K562 (cell line): ENCODE results near the gene CBX4. TPM values are rescaled to one million over a fixed set of nuclear protein-coding genes. Genes with fewer than 3 reads are reported as not detected.
A peak's percentile ranks its signal among the peaks of the same experiment; 100 is the strongest.

Experiments
- ATAC-seq: fragments of 200-7000 bp; cut with Tn5 transposase; 3 replicates; pipeline ENCODE4 v1.9.1; 2020; ENCODE audit warnings: moderate library complexity
- BruUV-seq: library from RNA; stranded (reverse); fragments of 400-500 nt; replicated peaks from 2 replicates; lab custom pipeline; 2021; lab: Mats Ljungman, UMichigan
- CTCF ChIA-PET: fragments of 300-600 bp; formaldehyde crosslinking; extraction: SDS; loops from one replicate; lab custom pipeline; 2021; ENCODE audit warnings: low intra/inter-chr PET ratio; lab: Yijun Ruan, JAX
- POLR2A ChIA-PET: fragments of 300-600, 350-650 bp; sonication (Branson Sonifier 250); formaldehyde crosslinking; extraction: SDS; loops from one replicate; lab custom pipeline; 2021; ENCODE audit warnings: antibody characterized with exemption, inconsistent platforms; lab: Yijun Ruan, JAX
- DNase-seq, 4 experiments: peaks; one replicate each; pipeline versions ENCODE4 v3.0.0 to v3.0.0-alpha.2; 2011 to 2018; ENCODE audit warnings: low spot score in 3 of 4, mixed read lengths in 3 of 4; ENCODE audit errors: extremely low read depth in 1 of 4
- FAIRE-seq: peaks from 2 replicates; lab custom pipeline; 2011; peaks lifted over from hg19 to GRCh38; lab: Jason Lieb, UNC
- H2AFZ ChIP-seq: 2 replicates; pipeline ENCODE4 v1.6.0; 2011; ENCODE audit warnings: low read depth, low read length, control low read depth, inconsistent platforms
- H3K27ac ChIP-seq: fragments of 200-600 bp; 3 replicates; pipeline ENCODE4 v1.8.0; 2011; ENCODE audit warnings: low read depth, mild to moderate bottlenecking, control low read depth, inconsistent platforms, low read length, moderate library complexity, mixed read lengths; ENCODE audit errors: extremely low read depth
- H3K27me3 ChIP-seq, 2 experiments: fragments of 300-600 bp in 1 of 2; 2 replicates in 1 of 2; 3 replicates in 1 of 2; pipeline versions ENCODE4 v1.6.0 to v1.8.0; 2011; ENCODE audit warnings: inconsistent platforms in 2 of 2, low read length in 2 of 2, mild to moderate bottlenecking in 1 of 2, mixed read lengths in 1 of 2, moderate library complexity in 1 of 2; ENCODE audit not compliant: control insufficient read depth in 2 of 2, insufficient read depth in 2 of 2
- H3K36me3 ChIP-seq: fragments of 300-600 bp; 3 replicates; pipeline ENCODE4 v1.8.0; 2011; ENCODE audit warnings: mild to moderate bottlenecking, low read length, inconsistent platforms; ENCODE audit not compliant: control insufficient read depth, insufficient read depth
- H3K4me1 ChIP-seq, 2 experiments: fragments of 200-600 bp in 1 of 2; replicated peaks in 1 of 2; 2 replicates in 1 of 2; 3 replicates in 1 of 2; pipeline versions ENCODE4 v1.5.1 to v1.8.0; 2011; ENCODE audit warnings: inconsistent platforms in 2 of 2, low read length in 2 of 2, mild to moderate bottlenecking in 1 of 2, mixed read lengths in 1 of 2, moderate library complexity in 1 of 2; ENCODE audit not compliant: control insufficient read depth in 2 of 2, insufficient read depth in 2 of 2
- H3K4me2 ChIP-seq: 2 replicates; pipeline ENCODE4 v1.6.1; 2011; ENCODE audit warnings: low read length, control low read depth, inconsistent platforms, mixed read lengths; ENCODE audit not compliant: insufficient read depth
- H3K4me3 ChIP-seq: fragments of 200-600 bp; sonication (generic), shearing (Covaris generic); 2 replicates; pipeline ENCODE4 v1.5.1; 2016; ENCODE audit warnings: control low read depth, inconsistent platforms
- H3K79me2 ChIP-seq: fragments of 200-600 bp; 3 replicates; pipeline ENCODE4 v1.8.0; 2011; ENCODE audit warnings: low read length, inconsistent platforms; ENCODE audit not compliant: control insufficient read depth, insufficient read depth
- H3K9ac ChIP-seq, 2 experiments: 2 replicates each; pipeline versions ENCODE4 v1.6.0 to v1.6.1; 2011; ENCODE audit warnings: low read depth in 2 of 2, low read length in 2 of 2, control low read depth in 1 of 2, inconsistent platforms in 1 of 2, mild to moderate bottlenecking in 1 of 2, mixed read lengths in 1 of 2; ENCODE audit not compliant: insufficient read depth in 1 of 2
- H3K9me1 ChIP-seq: one replicate; pipeline ENCODE4 v1.6.0; 2011; ENCODE audit warnings: inconsistent platforms, mild to moderate bottlenecking, low read length, moderate library complexity; ENCODE audit not compliant: control insufficient read depth, insufficient read depth
- H3K9me3 ChIP-seq: replicated peaks from 2 replicates; pipeline ENCODE4 v1.5.1; 2011; ENCODE audit warnings: low read depth, low read length, inconsistent platforms; ENCODE audit not compliant: control insufficient read depth, insufficient read depth
- H4K20me1 ChIP-seq: replicated peaks from 2 replicates; pipeline ENCODE4 v1.6.1; 2011; ENCODE audit warnings: low read length, inconsistent platforms, mixed read lengths; ENCODE audit not compliant: control insufficient read depth, insufficient read depth
- ARID1B ChIP-seq: fragments of 450-650 bp; IDR thresholded peaks from 2 replicates; pipeline ENCODE4 v1.6.1; 2016; ENCODE audit warnings: antibody characterized with exemption, mild to moderate bottlenecking, inconsistent platforms
- ARNT ChIP-seq, 2 experiments: fragments of 450-650 bp; IDR thresholded peaks; 2 replicates each; pipeline ENCODE4 v1.6.1; 2016; ENCODE audit warnings: mild to moderate bottlenecking in 1 of 2
- BCOR ChIP-seq: fragments of 450-650 bp; IDR thresholded peaks from 2 replicates; pipeline ENCODE4 v1.6.1; 2016
- CTBP1 ChIP-seq: fragments of 450-650 bp; IDR thresholded peaks from 2 replicates; pipeline ENCODE4 v1.6.1; 2016; ENCODE audit warnings: borderline replicate concordance
- ETS1 ChIP-seq: conservative IDR thresholded peaks from 2 replicates; pipeline ENCODE4 v1.6.1; 2011; ENCODE audit warnings: low read depth, mild to moderate bottlenecking, low read length; ENCODE audit not compliant: control insufficient read depth
- FUS ChIP-seq: fragments of 200-400 bp; formaldehyde crosslinking; optimal IDR thresholded peaks from 2 replicates; pipeline ENCODE3; 2017; ENCODE audit warnings: low read depth, low read length
- LARP7 ChIP-seq: fragments of 450-650 bp; IDR thresholded peaks from 2 replicates; pipeline ENCODE4 v1.6.1; 2016
- MECOM ChIP-seq: fragments of 250-450 bp; sonication (Bioruptor Pico); IDR thresholded peaks from 2 replicates; pipeline ENCODE4 v1.8.0; 2022; ENCODE audit warnings: inconsistent platforms
- PBX2 ChIP-seq, 2 experiments: IDR thresholded peaks in 1 of 2; conservative IDR thresholded peaks in 1 of 2; 2 replicates each; pipeline ENCODE4 v1.6.1; 2016; ENCODE audit warnings: low read depth in 2 of 2, mild to moderate bottlenecking in 1 of 2, missing compliant biosample characterization in 1 of 2, missing genetic modification characterization in 1 of 2, moderate library complexity in 1 of 2
- RBM17 ChIP-seq: fragments of 200-400 bp; formaldehyde crosslinking; IDR thresholded peaks from 2 replicates; pipeline ENCODE4 v1.6.1; 2017; ENCODE audit warnings: low read depth, mild to moderate bottlenecking, low read length, borderline replicate concordance
- SLC30A9 ChIP-seq: fragments of 250-450 bp; sonication (Bioruptor Pico); IDR thresholded peaks from 2 replicates; pipeline ENCODE4 v1.8.0; 2022; ENCODE audit warnings: mild to moderate bottlenecking, moderate library complexity
- SMARCB1 ChIP-seq: IDR thresholded peaks from 2 replicates; pipeline ENCODE4 v1.6.1; 2011; ENCODE audit warnings: improper control_type of control experiment, low read depth; ENCODE audit not compliant: insufficient read length
- STAT5A ChIP-seq: IDR thresholded peaks from 2 replicates; pipeline ENCODE4 v1.6.1; 2012; ENCODE audit warnings: low read length, inconsistent platforms, borderline replicate concordance
- TAF7 ChIP-seq: fragments of 450-650 bp; IDR thresholded peaks from 2 replicates; pipeline ENCODE4 v1.6.1; 2016; ENCODE audit warnings: missing genetic modification characterization, missing compliant biosample characterization
- TAL1 ChIP-seq: fragments of 450-650 bp; IDR thresholded peaks from 2 replicates; pipeline ENCODE4 v1.6.1; 2016; ENCODE audit warnings: mild to moderate bottlenecking
- YY1 ChIP-seq, 3 experiments: IDR thresholded peaks; 2 replicates each; pipeline ENCODE4 v1.6.1; 2011; ENCODE audit warnings: low read length in 2 of 3, mild to moderate bottlenecking in 2 of 3, moderate library complexity in 2 of 3, borderline replicate concordance in 1 of 3, control low read depth in 1 of 3, low read depth in 1 of 3; ENCODE audit not compliant: insufficient read depth in 3 of 3, insufficient replicate concordance in 2 of 3, control insufficient read depth in 1 of 3, insufficient read length in 1 of 3; ENCODE audit errors: extremely low read depth in 1 of 3
- ZBTB17 ChIP-seq: fragments of 450-650 bp; formaldehyde crosslinking; IDR thresholded peaks from 2 replicates; pipeline ENCODE4 v1.4.0; 2020; ENCODE audit warnings: mild to moderate bottlenecking
- ZEB2 ChIP-seq: fragments of 450-650 bp; IDR thresholded peaks from 2 replicates; pipeline ENCODE4 v1.6.1; 2016
- ZNF354B ChIP-seq: fragments of 250-450 bp; sonication (Bioruptor Pico); IDR thresholded peaks from 2 replicates; pipeline ENCODE4 v1.4.0; 2020
- ZNF551 ChIP-seq: fragments of 250-450 bp; sonication (Bioruptor Pico); IDR thresholded peaks from 2 replicates; pipeline ENCODE4 v1.5.0; 2021; ENCODE audit warnings: mild to moderate bottlenecking, moderate library complexity
- ZNF785 ChIP-seq: fragments of 250-450 bp; sonication (Bioruptor Pico); IDR thresholded peaks from 2 replicates; pipeline ENCODE4 v1.4.0; 2020; ENCODE audit warnings: mild to moderate bottlenecking
- whole genome bisulfite sequencing: fragments of 100-300 bp; shearing (Covaris generic); methylation state at CpG from one replicate; pipeline ENCODE4 v1.1.6; 2016; ENCODE audit warnings: low coverage, mixed read lengths; ENCODE audit not compliant: insufficient coverage; ENCODE audit errors: missing lambda C conversion rate; 5-methylcytosine and 5-hydroxymethylcytosine counted together
- in situ Hi-C: fragments of 300-500 bp; cut with MboI; formaldehyde crosslinking; loops from 4 replicates; pipeline ENCODE4 v1.15.0; 2018; ENCODE audit warnings: inconsistent platforms, mixed read lengths
- intact Hi-C: fragments of 100-400 bp; cut with micrococcal nuclease; formaldehyde crosslinking; loops from 2 replicates; pipeline ENCODE4 v1.14.2; 2022
- polyA plus RNA-seq, 8 experiments: library from polyadenylated mRNA; depleted of rRNA in 4 of 8; stranded (reverse) in 5 of 8; unstranded in 3 of 8; fragments of >200 nt; fragmentation: Nextera tagmentation in 2 of 8; fragmentation: Illumina TruSeq in 1 of 8; extraction: Ambion mirVana in 2 of 8; extraction: Trizol in 1 of 8; gene quantifications; 2 replicates each; pipeline versions ENCODE4 v1.2.1 to v1.2.3, GENCODE V29; 2011 to 2014; ENCODE audit warnings: inconsistent platforms in 1 of 8, missing spikeins in 1 of 8
- total RNA-seq, 7 experiments: library from RNA; depleted of rRNA in 6 of 7; stranded (reverse); fragments of >200 nt in 6 of 7; fragmentation: Illumina TruSeq in 2 of 7; extraction: Trizol in 2 of 7; gene quantifications; 2 replicates each; pipeline versions ENCODE4 v1.2.1 to v1.2.3, GENCODE V29; 2011 to 2021; ENCODE audit warnings: low replicate concordance in 1 of 7

CBX4 gene
- total and polyA plus RNA-seq, 9 of the 15 experiments (the other 6 are each of a cell fraction or from before 2014, with no cell fraction given): 0.98 to 50.5 (median 10.0) TPM

GRCh38 chr17:79887451-79887991, 48.3 kb upstream of the CBX4 start:
- H3K36me3 ChIP-seq: no peaks in the 10 kb centered on the region
- ChIA-PET CTCF (no interaction called here), POLR2A (interaction anchor here (0.7 kb wide), 1 partner anchor 22 kb away, joined by 4 read pairs; no protein-coding TSS in a partner anchor)
- H3K27me3 ChIP-seq: peaks cover 35 to 63% of the 10 kb centered on the region in 2 experiments; a peak in 4 of 5 replicates
- H3K79me2 ChIP-seq: no peaks in the 10 kb centered on the region
- peaks cover 8% of the 10 kb centered on the region for H4K20me1 ChIP-seq
- DNase-seq (no peak), ATAC-seq (no peak), FAIRE-seq (no peak)
- H3K27ac ChIP-seq: no peak overlapping the region
- H3K9me1 ChIP-seq: no peaks in the 10 kb centered on the region
- WGBS: 1% methylated on average over 14 of the region's 14 CpGs
- BruUV-seq: no TSS peak
- H3K4me2 ChIP-seq: no peak overlapping the region
- intact Hi-C loops: no loop called here
- H2AFZ ChIP-seq: no peak overlapping the region
- H3K4me1 ChIP-seq: no peaks in the 10 kb centered on the region; a peak in 1 of 5 replicates
- in situ Hi-C loops: no loop called here
- H3K9me3 ChIP-seq: no peaks in the 10 kb centered on the region; the same call in 1 of the 2 replicates
- H3K9ac ChIP-seq: no peak overlapping the region
- no peak overlapping the region for H3K4me3 ChIP-seq
- TF ChIP-seq ZNF785: no peak
- peak; percentile 94 for TF ChIP-seq CTBP1
- no peak for TF ChIP-seq SLC30A9 (CRISPR knock-in tag)
- no peak for TF ChIP-seq BCOR
- TF ChIP-seq ZEB2: no peak
- TF ChIP-seq FUS: no peak
- peak; percentile 30; the same call in 1 of the 2 replicates for TF ChIP-seq TAL1
- TF ChIP-seq SMARCB1: no peak
- peak; percentile 29; the same call in 1 of the 2 replicates for TF ChIP-seq ARID1B
- no peak for TF ChIP-seq ETS1
- TF ChIP-seq MECOM (CRISPR knock-in tag): peak; percentile 53; the same call in 1 of the 2 replicates
- TF ChIP-seq LARP7: no peak
- TF ChIP-seq RBM17: no peak
- no peak for TF ChIP-seq PBX2 (CRISPR knock-in tag; IDR thresholded peaks at IDR 0.05; ENCODE audit: low read depth)
- TF ChIP-seq PBX2 (tag; conservative IDR thresholded peaks at IDR 0.05; ENCODE audit: low read depth): peak; percentile 49
- TF ChIP-seq STAT5A: no peak
- no peak for TF ChIP-seq ZNF354B
- no peak for TF ChIP-seq ZBTB17 (CRISPR knock-in tag)
- TF ChIP-seq ARNT (IDR thresholded peaks at IDR 0.05): no peak
- TF ChIP-seq YY1 (IDR thresholded peaks at IDR 0.05; ENCODE audit: borderline replicate concordance in 1 of 3, control insufficient read depth in 1 of 3, extremely low read depth in 1 of 3, insufficient read depth in 3 of 3, insufficient read length in 1 of 3, insufficient replicate concordance in 2 of 3, low read depth in 1 of 3, low read length in 2 of 3): no peak
- no peak for TF ChIP-seq ZNF551
- TF ChIP-seq TAF7: no peak
